ENCODE results near the gene PTGIR. TPM values are rescaled to one million over a fixed set of nuclear protein-coding genes. Genes with fewer than 3 reads are reported as not detected.
"Not testable (repeated sequence)": the region's sequence is repeated elsewhere in the genome, so short reads cannot be mapped to it uniquely, and the experiment has no call there.

Gene PTGIR
- polyA plus RNA-seq, 4 donors = 1.5 to 2.6 (median 2.3) TPM

DNA sequence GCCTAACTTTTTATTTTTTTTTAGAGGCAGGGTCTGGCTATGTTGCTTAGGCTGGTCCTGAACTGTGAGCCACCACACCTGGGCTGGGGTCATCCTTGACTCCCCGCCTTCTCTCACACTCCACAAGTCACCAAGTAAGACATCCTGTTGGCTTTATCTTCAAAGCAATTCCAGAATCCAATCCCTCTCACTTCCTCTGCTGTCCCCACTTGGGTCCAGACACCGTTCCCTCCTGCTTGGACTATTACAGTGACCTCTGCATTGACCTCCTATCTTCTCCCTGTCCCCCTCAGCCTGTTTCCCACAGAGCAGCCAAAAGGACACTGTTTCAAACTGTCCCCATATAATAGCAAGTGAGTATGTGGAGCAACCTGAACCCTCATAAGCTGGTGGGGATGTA lies 15.8 kb upstream of the PTGIR start:
- DNase-seq (ENCODE audit: low read depth in 4 of 4, low spot score in 3 of 4) = no peak

DNA sequence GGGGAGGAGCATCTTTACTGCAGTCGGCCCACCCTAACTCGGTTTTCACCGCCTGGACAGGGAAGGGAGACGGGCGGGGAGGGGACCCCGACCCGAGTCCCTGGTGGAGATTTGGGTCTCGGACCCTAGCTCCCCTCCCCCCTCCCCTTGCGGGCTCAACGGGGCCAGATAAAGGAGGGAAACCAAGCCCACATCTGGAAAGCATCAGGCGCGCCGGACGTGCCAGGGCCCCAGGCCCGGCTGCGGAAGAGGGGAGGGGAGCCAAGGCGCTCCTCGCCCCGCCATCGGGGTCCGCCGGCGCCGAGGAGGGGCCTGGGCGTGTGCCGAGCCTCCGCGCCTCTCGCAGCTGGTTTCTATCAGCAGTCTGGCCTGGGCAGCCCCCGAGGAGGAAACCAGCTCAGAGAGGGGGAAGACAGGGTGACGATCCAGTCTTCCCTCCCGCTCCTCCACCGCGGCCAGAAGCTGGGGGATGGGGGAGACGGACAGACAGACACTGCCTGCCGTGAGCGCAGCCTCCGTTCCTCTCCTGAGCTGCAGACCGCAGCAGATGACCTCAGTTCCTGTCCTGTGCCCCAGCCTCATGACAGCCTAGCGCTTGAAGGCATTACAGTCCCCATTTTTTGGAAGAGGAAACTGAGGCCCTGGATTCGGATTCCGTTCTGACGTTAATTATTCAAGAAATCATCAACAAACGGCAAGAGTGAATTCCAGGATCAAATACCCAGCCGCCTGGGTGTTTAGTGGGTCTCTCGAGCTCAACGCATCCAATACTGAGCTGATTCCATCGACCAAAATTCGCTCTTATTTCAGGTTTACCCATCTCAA lies 14.7 kb upstream of the PTGIR start:
- peak in 1 of 4 donors; percentile 80 for DNase-seq (ENCODE audit: low read depth in 4 of 4, low spot score in 3 of 4)

DNA sequence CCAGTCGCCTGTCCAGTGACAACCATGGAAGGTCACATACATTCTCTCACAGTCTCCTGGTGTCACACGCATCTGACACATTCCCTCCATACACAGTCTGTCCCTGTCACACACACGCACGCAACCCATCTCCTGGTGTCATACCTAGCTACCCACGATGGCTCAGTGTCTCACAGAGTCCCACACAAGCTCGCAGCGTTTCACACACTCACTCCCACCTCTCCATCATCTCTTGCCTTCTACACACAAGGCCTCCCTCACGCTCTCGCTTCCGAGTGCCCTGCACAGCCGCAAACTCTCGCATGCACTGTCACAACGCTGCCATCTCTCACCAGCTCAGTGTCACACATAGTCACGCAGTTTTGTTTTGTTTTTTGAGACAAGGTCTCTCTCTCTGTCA lies 12.3 kb upstream of the PTGIR start:
- DNase-seq (ENCODE audit: low read depth in 4 of 4, low spot score in 3 of 4) = no peak

DNA sequence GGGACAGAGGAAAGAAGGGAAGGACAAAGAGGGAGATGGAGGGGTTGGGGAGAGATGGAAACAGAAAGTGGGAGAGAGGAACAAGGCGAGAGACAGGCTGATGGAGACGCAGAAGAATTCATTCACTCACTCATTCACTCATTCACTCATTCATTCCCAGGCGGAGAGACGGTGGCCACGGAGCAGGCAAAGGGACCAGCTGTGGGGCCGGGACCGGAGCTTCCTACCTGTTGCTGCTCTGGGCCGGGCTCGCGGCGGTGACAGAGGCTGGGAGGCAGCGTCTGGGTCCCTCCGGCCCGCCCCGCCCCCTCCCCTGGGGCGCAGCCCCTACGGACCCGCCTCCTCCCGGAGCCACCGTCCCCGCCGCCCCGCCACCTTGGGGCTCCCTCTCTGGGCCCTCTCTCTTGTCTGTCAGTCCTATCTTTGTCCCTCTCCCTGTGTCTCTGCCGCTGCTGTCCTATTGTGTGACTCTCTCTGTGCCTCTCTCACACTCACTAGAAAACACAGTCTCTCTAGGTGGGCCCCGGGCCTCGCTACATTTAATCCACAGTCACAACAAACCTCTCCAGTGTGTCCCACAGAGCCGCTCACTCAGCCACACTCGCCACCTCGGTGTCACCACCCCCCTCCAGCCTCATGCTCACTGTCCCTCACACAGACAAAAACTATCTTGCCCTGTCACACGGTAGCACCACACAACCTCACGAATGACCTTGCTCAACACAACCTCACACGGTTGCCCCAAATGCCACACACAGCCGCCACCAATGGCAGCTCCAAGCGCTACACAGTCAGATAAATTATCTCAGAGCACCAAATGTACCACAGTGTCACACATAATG lies 11.3 kb upstream of the PTGIR start, which contains the start of gene GNG8:
TSS of gene GNG8 (minus strand) at position 283 of the 842 bp plus-strand sequence. CDS start 1,520 bp downstream, outside the sequence.
- no peak for DNase-seq (ENCODE audit: low read depth in 4 of 4, low spot score in 3 of 4)

DNA sequence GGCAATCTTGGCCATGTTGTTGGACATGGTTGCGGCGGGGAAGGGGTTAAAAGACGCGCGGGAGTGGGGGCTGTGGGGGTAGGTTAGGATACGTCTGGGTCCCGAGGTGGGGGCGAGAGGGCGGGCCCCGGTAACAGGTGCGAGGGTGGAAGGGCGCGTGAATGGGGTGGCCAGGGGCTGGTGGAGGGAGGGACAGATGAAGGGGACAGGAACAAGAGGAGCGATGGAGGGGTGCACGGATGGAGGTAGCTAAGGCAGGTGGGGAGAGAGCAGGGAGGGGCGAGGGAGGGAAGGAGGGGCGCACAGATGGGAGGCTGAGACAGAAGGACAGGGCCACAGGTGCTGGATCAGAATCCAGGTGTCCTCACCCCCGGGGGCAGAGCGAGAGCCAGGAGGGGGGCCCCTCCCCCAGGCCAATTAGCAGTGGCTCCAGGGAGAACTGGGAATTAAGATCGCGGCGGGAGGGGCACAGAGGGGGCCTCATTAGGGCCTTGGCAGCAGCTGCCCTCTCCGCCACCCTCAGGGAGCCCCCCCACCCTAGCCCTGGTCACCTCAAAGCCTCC lies 9.8 kb upstream of the PTGIR start:
- no peak for DNase-seq (ENCODE audit: low read depth in 4 of 4, low spot score in 3 of 4)

DNA sequence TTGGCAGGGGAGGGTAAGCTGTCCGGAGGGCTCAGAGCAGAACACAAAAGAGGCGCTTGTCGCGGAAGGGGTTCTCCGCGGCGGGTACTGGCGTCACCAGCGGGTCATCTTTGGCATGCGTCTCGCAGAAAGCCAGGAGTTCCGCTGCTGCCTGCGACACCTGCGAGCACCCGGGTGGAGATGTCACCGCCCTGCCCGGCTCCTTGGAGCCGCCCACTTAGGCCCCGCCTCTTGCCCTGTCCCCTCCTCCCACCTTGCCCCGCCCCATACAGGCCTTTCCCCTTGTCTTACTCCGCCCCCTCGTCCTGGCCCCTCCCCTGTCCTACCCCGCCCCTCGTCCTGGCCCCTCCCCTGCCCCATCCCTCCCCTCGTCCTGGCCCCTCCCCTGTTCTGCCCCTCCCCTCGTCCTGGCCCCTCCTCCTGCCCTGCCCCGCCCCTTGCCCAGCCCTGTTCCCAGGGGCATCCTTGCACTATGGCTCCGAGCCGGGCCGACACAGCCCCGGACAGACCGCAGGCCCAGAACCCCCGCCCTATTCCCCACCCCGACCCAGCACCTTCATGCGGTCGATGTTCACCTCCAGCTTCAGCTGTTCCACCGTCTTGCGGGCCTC lies 9.3 kb upstream of the PTGIR start:
- DNase-seq (ENCODE audit: low read depth in 4 of 4, low spot score in 3 of 4) = no peak

DNA sequence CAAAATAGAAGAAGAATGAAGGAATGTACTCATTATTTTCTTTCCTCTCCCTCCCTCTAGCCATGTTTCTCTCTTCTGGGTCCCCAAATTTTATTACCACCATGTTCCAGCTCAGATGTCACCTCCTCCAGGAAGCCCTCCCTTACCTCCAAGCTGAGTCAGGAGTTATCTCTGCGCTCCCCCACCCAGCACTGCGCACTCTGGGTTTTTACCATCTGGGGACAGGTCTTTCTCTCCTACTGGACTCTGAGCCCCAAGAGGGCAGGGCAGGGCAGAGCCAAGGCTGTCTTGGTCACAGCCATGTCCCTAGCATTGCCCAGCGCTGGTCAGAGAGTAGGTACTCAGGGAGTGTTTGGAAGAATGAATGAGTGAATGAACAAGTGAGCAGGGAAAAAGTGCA lies 8.2 kb upstream of the PTGIR start:
- no peak for DNase-seq (ENCODE audit: low read depth in 4 of 4, low spot score in 3 of 4)

DNA sequence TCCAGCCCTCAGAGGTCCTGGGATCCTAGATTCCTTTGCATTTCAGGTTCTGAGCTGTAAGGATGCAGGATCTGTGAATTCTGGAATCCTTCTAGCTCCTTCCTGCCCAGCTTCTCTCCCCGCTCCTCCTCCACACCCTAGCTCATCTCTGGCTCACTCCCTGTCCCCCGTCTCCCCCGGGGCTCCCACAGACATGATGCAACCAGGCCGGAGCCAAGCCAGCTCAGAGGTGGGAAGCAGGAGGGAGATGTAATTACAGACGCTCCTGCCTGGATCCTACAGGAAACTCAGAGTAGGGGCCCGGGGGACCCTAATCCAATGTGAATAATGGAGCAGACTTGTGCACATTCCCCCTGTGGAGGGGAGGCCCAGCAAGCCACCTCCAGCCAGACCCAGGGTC lies 6.6 kb upstream of the PTGIR start:
- no peak for DNase-seq (ENCODE audit: low read depth in 4 of 4, low spot score in 3 of 4)

DNA sequence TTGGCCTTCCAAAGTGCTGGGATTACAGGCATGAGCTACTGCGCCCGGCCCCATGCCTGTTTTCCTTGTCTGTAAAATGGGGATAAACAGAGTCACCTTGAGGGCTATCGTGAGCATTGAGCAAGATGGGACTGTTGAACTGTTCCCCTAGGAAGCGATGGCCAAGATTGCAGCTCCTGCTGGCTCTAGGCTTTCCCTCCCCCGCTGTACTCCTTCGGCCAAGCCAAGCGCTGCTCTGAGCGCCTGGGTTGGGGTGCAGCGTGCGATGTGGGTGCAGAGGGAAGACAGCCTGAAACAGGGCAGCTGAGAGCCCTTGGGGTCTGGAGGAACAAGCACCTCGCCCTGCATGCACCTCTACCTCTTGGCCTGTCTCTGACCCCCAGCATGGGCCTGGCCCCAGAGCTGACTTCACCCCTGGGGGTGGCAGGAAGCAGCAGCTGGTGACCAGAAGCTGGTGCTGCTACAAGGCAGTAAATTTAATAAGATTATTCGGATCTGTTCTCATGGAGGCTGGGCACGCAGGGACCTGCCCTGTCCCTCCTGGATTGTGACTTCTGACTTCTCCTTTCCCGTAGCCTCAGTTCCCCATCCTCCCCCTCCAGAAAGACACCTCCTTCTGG lies 5.8 kb upstream of the PTGIR start:
- DNase-seq (ENCODE audit: low read depth in 4 of 4, low spot score in 3 of 4) = no peak

DNA sequence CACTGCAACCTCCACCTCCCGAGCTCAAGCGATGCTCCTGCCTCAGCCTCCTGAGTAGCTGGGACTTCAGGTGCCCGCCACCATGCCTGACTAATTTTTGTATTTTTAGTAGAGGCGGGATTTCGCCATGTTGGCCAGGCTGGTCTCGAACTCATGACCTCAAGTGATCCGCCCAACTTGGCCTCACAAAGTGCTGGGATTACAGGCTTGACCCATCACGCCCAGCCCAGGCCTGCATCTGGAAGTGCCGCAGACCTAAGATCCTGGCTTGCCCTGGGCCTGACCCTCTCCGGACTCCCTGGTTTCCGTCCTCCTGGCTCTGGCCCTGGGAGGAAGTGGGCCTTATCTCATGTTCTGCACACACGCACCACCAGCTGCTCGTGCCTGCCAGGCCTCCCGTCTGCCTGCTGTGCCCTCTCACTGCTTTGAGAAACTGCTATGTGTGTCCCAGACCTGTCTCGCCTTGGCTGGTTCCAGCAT lies 4.7 kb upstream of the PTGIR start:
- no peak for DNase-seq (ENCODE audit: low read depth in 4 of 4, low spot score in 3 of 4)

DNA sequence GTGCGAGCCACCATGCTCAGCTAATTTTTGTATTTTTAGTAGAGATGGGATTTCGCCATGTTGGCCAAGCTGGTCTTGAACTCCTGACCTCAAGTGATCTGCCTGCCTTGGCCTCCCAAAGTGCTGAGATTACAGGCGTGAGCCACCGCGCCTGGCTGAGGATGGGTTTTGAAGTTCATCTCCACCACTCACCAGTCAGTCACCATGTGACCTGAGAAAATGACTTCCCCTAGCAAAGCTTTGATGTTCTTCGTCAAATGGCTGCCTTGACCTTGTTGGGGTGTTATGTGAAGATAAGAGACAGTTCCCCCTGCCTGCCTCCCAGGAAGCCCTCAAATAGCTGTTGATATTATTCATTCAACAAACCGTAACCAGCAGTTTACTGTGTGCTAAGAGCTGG lies 4.1 kb upstream of the PTGIR start:
- not testable (repeated sequence) for DNase-seq (ENCODE audit: low read depth in 4 of 4, low spot score in 3 of 4)

DNA sequence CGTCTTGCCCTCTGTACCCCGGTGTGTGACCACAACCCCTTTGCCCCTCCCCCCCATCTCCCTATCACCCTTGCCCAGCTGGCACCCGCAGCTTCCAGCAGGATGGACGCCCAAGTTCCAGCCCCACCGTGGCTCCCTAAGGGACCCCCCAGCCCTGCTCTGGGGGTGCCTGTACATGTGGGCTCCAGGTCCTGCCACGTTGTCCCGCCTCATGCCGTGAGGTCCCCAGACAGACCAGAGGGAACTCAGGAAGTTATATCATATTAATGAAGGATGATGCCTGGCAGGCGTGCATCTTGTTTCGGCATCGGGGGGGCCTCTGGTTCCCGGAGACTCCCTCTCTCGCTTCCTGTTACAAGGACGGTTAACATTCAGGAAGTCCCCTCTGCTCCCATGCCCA lies 1.6 kb upstream of the PTGIR start:
- no peak for DNase-seq (ENCODE audit: low read depth in 4 of 4, low spot score in 3 of 4)

DNA sequence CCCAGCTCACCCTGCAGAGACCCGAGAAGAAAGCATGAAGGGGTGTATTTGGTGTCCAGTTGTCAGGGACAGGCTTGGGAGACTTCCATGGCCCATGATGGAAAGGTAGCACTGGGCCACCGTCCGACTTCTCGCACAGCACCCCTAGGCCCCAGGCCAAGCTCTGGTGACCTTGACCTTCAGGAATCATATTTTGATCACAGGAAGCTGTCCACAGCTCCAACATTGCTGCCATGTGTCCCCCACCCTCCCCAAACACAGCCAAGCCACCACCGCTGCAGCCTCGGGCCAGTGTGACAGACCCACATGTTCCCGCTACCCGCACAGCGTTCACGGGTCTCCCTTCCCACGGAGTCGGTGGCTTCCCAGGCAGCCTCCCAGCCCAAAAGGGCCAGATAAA lies 842 bp upstream of the PTGIR start:
- DNase-seq (ENCODE audit: low read depth in 4 of 4, low spot score in 3 of 4) = no peak

DNA sequence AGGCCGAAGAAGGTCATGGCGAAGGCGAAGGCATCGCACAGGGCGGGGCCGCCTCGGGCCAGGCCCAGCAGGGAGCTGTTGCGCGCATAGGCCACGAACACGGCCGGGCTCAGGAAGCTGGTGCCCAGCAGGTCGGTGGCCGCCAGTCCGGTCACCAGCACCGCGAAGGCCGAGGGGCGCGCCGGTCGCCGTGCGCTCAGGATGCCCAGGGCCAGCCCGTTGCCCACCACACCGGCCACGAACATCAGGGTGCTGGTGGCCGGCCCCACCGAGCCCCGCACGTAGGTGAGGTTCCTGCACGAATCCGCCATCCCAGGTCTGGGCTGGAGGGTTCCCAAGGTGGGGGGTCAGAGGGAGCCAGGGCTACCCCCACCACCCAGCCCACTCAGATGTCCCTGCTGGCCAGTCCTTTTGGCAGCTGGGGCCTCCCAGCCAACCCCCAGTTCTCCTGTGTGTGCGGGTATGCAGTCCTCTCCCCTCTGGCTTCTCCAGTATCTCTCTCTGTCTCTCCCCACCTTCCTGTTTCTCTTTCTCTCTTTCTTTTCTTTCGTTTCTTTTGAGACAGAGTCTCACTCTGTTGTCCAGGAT lies 880 bp downstream of the PTGIR start:
- DNase-seq (ENCODE audit: low read depth in 4 of 4, low spot score in 3 of 4) = no peak

DNA sequence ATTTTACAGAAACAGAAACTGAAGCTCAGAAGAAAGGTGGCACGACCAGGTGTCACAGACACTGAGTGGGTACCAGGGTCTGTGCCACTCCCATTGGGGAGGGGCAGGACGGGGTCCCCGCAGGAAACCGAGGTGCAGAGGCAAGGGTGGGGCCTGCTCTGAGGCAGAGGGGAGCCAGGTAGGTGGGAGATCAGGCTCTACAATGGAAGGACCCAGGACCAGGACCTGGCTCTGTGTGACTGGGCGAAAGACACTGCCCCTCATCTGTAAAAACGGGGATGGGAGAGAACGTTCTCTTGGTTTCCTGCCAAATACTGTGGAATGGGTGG lies 2.8 kb downstream of the PTGIR start:
- DNase-seq (ENCODE audit: low read depth in 4 of 4, low spot score in 3 of 4) = no peak

DNA sequence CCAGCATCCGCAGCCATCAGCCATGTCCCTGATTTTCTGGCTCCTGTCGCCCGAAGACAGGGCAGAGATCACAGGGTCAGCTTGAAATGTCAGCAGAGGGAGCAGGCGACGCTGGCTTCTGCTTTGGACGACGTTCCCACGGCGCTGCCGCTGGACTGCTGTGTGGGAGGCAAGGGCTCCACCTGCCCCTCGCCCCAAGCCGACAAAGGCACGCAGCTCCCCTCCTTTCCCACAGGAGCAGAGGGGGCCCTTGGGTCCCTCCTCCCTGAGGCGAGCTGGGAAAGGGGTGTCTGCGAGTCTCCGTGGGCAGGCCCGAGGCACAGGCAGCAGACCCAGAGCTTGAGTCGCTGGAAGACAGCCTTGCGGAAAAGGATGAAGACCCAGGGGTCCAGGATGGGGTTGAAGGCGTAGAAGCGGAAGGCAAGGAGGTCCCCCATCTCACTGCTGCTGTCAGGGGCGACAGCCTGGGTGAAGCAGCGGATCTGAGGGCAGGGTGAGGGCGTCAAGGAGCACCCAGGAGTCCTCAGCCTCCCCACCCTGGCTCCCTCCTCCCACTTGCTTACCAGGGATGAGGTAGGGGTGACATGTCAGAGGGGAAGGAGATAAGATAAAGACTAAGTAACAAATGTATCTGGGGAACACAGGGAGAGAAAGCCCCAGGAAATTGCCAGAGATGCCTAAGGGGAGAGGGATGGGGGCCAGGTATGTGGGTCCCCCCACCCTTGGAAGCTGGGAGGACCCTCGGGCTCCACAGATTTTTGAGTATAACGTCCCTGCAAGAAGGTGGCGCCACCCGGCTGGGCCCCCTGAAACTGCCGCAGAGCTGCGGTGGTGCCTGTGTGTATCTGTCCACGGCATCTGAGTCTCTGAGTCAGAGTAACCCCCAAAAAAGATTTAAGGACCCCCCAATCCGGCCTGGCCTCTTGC lies 3.4 kb downstream of the PTGIR start:
- DNase-seq (ENCODE audit: low read depth in 4 of 4, low spot score in 3 of 4) = no peak

DNA sequence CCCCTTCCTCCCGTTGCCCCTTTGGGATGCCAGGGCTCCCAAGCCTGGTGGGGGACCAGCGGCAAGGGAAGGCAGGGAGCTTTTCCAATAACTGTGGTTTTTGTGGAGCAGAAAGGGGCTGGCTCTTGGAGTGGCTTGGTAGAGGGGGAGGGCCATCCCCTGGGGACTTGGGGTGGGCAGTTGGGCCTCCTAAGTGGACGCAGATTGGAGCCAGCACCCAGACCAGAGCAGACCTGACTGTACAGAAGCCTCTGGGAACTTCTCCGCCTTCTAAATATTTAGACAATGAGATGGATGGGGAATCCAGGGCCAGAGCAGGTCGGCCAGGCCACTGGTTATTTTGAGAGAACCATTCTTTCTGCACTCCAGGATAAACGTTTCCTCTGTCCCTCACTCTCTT lies 4.2 kb downstream of the PTGIR start:
- DNase-seq (ENCODE audit: low read depth in 4 of 4, low spot score in 3 of 4) = no peak

DNA sequence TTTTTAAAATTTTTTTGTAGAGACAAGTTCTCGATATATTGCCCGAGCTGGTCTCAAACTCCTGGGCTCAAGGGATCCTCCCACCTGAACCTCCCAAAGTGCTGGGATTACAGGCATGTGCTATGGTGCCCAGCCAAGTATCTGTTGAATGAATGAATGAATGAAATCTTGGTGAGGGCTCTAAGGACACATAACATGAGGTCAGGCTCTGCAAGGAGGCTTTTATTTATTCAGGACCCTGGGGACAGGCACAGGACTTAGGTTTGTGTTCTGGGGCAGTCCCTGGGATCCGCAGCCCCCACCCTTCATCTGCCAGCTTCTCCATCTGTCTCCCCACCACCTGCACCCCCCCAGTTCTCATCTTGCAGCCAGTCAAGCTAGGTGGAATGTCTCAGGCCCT lies 4.6 kb downstream of the PTGIR start:
- no peak for DNase-seq (ENCODE audit: low read depth in 4 of 4, low spot score in 3 of 4)

DNA sequence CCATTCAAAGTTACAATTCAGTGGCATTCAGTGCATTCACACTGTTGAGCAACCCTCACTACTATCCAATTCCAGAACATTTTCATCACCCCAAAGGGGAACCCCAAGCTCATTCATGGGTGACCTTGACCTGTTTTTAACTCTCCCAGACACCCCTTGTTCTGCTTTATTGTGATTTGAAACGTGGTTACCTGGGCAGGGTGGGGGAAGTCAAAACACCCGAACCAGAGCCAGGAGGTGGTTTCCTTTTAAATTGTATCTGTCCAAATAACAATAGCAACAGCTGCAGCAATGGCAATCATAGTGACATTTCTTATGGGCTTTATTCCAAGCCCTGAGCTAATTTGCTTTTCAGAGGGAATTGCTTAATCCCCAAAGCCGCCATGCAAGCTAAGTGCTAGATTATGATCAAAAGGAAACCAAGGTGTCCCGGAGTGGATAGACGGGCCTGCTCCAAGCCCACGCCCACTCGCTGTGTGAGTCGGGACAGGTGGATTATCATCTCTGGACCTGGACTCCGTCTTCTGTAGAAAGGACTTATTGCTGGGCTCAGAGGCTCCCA lies 6.1 kb downstream of the PTGIR start:
- DNase-seq (ENCODE audit: low read depth in 4 of 4, low spot score in 3 of 4) = no peak
